RPMI7951 (cell line): ENCODE measurements around the gene ADARB2. TPM values are rescaled to one million over a fixed set of nuclear protein-coding genes. Genes with fewer than 3 reads are reported as not detected.

Source experiments
- DNase-seq: peaks from one replicate; pipeline ENCODE4 v3.0.0-alpha.2; 2012; ENCODE audit warnings: low read depth
- total RNA-seq: library from RNA; depleted of rRNA; stranded (reverse); fragments of >200 nt; shearing (Covaris generic); gene quantifications from 2 replicates; pipeline ENCODE4 v1.2.3, GENCODE V29; 2014

ADARB2 gene
- total RNA-seq, 1 experiment from 2014 or later = not detected

- no peak for DNase-seq
These were observed 211.8 kb downstream of the ADARB2 start for GRCh38 chr10:1525354-1526162.

GRCh38 chr10:1524540-1524939 lies 212.8 kb downstream of the ADARB2 start:
- no peak for DNase-seq

GRCh38 chr10:1523221-1523620 lies 214.1 kb downstream of the ADARB2 start:
- DNase-seq = no peak

GRCh38 chr10:1522237-1522636 lies 215.1 kb downstream of the ADARB2 start:
- no peak for DNase-seq

GRCh38 chr10:1521741-1522140 lies 215.6 kb downstream of the ADARB2 start:
- DNase-seq = no peak

- no peak for DNase-seq
These were observed 216.3 kb downstream of the ADARB2 start for GRCh38 chr10:1520909-1521565.

- DNase-seq = no peak
These were observed 217.9 kb downstream of the ADARB2 start for GRCh38 chr10:1519391-1519790.

- no peak for DNase-seq
These were observed 219.6 kb downstream of the ADARB2 start for GRCh38 chr10:1517684-1518083.

GRCh38 chr10:1516492-1517165 lies 220.7 kb downstream of the ADARB2 start:
- DNase-seq = no peak

- DNase-seq = no peak
These were observed 221.4 kb downstream of the ADARB2 start for GRCh38 chr10:1515780-1516491.

GRCh38 chr10:1515121-1515779 lies 222.1 kb downstream of the ADARB2 start:
- DNase-seq = no peak

- no peak for DNase-seq
These were observed 222.6 kb downstream of the ADARB2 start for GRCh38 chr10:1514681-1515080.

- DNase-seq = no peak
These were observed 224.1 kb downstream of the ADARB2 start for GRCh38 chr10:1513221-1513620.

- no peak for DNase-seq
These were observed 228.3 kb downstream of the ADARB2 start for GRCh38 chr10:1509011-1509530.

GRCh38 chr10:1508096-1508495 lies 229.2 kb downstream of the ADARB2 start:
- no peak for DNase-seq

GRCh38 chr10:1507436-1507835 lies 229.9 kb downstream of the ADARB2 start:
- no peak for DNase-seq

- no peak for DNase-seq
These were observed 232.4 kb downstream of the ADARB2 start for GRCh38 chr10:1504940-1505339.

- no peak for DNase-seq
These were observed 233.0 kb downstream of the ADARB2 start for GRCh38 chr10:1504286-1504685.

- no peak for DNase-seq
These were observed 234.9 kb downstream of the ADARB2 start for GRCh38 chr10:1502451-1502850.

- DNase-seq = no peak
These were observed 237.9 kb downstream of the ADARB2 start for GRCh38 chr10:1499359-1499957.
